Measurements from ENCODE around the gene FAM171A1.
A peak's percentile ranks its signal among the peaks of the same experiment; 100 is the strongest.

The FAM171A1 gene

GRCh38 chr10:15200626-15201025 lies 170.5 kb downstream of the FAM171A1 start:
- no peak for DNase-seq

- no peak for DNase-seq
These were observed 173.2 kb downstream of the FAM171A1 start for GRCh38 chr10:15197911-15198310.

- DNase-seq: no peak
These were observed 173.8 kb downstream of the FAM171A1 start for GRCh38 chr10:15197276-15197675.

- no peak for DNase-seq
These were observed 174.9 kb downstream of the FAM171A1 start for GRCh38 chr10:15196021-15196834.

DNA sequence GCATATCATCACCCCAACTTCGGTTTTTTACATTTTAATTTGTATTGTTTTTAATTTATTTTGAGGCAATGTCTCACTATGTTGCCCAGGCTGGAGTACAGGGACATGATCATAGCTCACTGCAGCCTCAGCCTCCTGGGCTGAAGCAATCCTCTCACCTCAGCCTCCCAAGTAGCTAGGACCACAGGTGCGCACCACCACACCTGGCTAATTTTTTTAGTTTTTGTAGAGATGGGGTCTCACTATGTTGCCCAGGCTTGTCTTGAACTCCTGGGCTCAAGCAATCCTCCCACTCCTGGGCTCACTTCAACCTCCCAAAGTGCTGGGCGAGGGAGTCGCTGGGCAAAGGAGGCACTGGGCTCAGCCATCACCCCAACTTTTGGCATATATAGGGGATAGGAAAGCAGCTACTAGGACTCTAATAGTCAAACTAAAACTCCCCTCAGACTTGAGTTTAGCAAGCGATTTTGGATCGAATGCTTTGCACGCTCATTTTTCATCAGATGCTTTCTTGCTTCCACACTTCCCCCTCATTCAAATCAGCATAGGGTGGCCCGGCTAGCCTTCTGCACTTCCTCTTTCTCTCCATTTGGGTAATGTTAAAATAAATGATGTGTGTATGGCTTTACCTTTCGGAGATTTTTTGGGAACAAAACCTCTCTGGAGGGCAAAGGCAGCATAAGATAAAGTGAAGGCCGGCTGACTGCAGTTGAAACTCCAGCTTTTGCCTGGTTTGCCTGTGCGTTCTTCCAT lies 181.8 kb downstream of the FAM171A1 start:
- DNase-seq: no peak

DNA sequence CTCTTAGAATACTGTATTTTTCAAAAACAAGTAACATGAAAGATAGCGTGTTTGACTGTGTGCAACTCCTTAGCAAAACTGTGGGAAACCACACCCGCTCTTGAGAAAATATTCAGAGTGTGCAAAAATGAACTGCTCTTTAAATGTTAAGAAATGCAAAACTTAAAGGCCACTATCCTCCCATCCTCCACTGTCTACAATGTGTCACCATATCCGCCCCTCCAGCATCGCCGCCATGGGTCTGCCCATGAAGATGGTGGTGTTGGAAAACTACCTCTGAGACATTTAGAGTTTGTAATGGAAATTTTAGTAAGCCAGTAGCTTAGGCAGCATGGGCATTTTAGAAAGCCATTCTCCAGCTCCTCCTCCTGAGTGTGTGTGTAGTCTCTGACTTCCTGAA lies 182.5 kb downstream of the FAM171A1 start:
- no peak for DNase-seq

- no peak for DNase-seq
These were observed 187.2 kb downstream of the FAM171A1 start for GRCh38 chr10:15183689-15184481.

DNA sequence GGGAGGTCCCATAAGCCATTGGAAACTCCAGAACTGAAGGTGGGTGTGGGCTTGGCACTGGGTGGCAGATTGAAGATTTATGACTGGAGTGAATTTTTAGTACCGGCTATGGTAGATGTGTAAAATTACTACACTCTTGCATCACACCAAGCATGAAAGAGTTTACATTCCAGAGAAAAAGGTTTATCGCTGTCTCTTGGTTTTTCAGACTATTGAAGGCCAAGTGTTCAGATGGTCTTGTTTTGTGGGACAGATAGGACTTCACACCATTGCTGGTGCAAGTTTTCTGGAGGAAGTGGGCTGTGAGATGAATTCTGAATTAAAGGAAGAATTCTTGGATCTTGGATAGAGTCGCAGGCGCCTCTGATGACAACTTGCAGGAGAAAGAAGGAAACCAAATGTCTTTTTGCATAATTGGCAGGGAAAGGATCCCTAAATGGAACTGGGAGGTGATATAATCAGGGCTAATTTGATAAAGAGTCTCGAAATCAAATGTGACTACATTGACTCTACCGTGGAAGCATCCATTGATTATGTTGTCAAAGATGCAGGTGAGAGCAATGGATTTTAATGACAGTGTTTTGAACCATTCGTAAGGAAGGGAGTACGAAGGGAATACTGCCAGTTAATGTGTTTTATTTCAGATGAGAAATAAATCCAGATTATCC lies 188.4 kb downstream of the FAM171A1 start:
- DNase-seq: no peak

- no peak for DNase-seq
These were observed 189.4 kb downstream of the FAM171A1 start for GRCh38 chr10:15181576-15182156.

- no peak for DNase-seq
These were observed 190.4 kb downstream of the FAM171A1 start for GRCh38 chr10:15180736-15181135.

DNA sequence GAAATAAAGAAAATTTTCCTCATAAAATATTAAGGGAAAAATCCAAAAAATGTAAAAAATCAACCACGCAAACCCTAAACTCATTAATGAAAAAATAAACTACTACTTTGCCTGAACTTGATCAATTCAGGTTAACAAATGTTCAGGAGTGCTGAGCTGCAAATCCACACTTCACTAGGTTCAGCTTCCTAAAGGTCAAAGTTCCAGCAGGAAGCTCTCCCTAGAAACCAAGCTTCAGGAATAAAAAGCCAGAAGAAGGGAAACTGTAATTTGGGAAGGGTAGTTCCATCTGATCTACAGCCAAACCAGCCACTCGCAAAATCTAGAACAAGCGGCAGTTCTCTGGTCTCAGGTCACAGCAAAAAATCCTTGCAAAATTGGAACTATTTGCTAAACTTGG lies 194.8 kb downstream of the FAM171A1 start:
- no peak for DNase-seq

DNA sequence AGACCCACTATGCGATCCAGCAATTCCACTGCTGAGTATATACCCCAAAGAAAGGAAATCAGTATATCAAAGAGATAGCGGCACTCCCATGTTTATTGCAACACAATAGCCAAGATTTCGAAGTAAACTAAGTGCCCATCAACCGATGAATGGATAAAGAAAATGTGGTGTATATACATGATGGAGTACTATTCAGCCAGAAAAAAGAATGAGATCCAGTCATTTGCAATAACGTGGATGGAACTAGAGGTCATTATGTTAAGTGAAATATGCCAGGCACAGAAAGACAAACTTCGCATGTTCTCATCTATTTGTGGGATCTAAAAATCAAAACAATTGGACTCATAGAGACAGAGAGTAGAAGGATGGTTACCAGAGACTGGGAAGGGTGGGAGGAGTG lies 195.5 kb downstream of the FAM171A1 start:
- no peak for DNase-seq

GRCh38 chr10:15172306-15172840 lies 198.7 kb downstream of the FAM171A1 start:
- no peak for DNase-seq

- DNase-seq: no peak
These were observed 201.3 kb downstream of the FAM171A1 start for GRCh38 chr10:15169555-15170401.

GRCh38 chr10:15168786-15169554 lies 202.1 kb downstream of the FAM171A1 start:
- peak; percentile 74 for DNase-seq

GRCh38 chr10:15168291-15168785 lies 202.8 kb downstream of the FAM171A1 start, which contains the start of gene NMT2:
NMT2 (minus strand) TSS chr10:15168693; CDS start chr10:15168612, 81 bp downstream.
- peak; percentile 70 for DNase-seq

- DNase-seq: no peak
These were observed 203.4 kb downstream of the FAM171A1 start for GRCh38 chr10:15167411-15168290.

- no peak for DNase-seq
These were observed 204.8 kb downstream of the FAM171A1 start for GRCh38 chr10:15166325-15166724.

DNA sequence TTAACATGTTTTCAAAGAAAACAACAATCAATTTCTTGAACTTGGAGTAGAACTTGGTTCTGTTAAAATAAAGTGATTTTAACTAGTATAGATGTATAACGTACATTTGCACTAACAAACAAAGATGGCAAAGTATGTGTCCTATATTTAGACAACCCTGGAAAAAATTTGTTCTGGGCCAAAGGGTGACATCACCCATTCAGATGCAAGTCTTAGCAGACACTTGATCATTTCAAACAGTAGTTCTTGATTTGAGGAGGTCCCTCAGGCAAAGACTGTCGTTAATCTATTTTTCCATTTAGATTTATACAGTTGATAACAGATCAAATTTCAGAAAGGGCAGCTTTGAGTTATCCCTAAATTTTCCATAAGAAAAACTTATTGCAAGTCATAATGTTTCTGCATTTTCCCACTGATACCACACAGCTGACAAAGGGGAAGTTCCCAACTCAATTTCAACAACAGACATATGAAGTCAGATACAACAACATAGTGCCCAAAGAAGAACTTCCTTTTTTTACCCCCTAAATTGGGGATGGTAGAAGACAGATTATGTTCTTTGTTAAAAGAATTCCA lies 207.7 kb downstream of the FAM171A1 start:
- DNase-seq: no peak
